ENCODE results near the gene OTUD3.

DNA sequence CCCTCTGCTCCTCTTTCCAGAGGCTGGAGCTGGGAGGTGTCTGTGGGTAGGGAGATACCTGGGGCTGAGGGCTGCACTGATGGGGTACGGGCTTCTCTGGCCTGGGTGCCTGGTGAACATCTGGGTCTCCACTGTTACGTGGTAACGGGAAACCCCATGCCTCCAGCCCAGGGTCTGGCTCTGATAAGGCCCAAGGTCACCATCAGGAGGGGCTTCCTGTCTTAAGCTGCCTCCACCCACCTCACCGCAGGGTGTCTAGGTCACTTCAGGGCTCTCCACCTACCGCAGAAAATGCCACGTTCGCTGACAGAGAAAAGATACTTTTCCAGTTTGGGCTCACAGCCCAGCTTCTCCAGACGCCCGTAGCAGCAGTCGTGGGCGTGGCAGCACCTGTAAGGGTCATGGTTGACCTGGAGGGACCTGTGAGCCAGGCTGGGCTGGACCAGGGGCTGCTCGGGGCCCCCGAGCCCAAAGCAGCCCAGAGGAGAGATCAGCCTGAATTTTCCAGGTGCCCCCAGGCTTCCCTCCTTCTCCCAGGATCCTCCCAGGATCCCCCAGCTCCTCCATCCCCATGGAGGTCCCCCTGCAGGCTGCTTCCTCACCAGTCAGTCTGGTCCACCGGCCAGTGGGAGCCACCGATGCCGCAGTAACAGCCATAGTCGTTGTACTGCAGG is 40.0 kb downstream of the OTUD3 start:
- TF ChIP-seq, protein P1, sequence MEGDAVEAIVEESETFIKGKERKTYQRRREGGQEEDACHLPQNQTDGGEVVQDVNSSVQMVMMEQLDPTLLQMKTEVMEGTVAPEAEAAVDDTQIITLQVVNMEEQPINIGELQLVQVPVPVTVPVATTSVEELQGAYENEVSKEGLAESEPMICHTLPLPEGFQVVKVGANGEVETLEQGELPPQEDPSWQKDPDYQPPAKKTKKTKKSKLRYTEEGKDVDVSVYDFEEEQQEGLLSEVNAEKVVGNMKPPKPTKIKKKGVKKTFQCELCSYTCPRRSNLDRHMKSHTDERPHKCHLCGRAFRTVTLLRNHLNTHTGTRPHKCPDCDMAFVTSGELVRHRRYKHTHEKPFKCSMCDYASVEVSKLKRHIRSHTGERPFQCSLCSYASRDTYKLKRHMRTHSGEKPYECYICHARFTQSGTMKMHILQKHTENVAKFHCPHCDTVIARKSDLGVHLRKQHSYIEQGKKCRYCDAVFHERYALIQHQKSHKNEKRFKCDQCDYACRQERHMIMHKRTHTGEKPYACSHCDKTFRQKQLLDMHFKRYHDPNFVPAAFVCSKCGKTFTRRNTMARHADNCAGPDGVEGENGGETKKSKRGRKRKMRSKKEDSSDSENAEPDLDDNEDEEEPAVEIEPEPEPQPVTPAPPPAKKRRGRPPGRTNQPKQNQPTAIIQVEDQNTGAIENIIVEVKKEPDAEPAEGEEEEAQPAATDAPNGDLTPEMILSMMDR (IDR thresholded peaks at IDR 0.05), result no peak
- TF ChIP-seq POLR2A (IDR thresholded peaks at IDR 0.05), result no peak

Measured in esophagus squamous epithelium (tissue), 4 donors.